HG02623 (cell line): ENCODE results near the gene CDK11B.

ENCODE experiments used
- ATAC-seq: cut with Tn5 transposase; IDR thresholded peaks from one replicate; pipeline ENCODE4 v1.9.1; 2021; ENCODE audit warnings: moderate library complexity; ENCODE audit not compliant: unreplicated experiment

The CDK11B gene

GRCh38 chr1:1628754-1629429 lies 29.9 kb downstream of the CDK11B start:
- ATAC-seq = no peak

DNA sequence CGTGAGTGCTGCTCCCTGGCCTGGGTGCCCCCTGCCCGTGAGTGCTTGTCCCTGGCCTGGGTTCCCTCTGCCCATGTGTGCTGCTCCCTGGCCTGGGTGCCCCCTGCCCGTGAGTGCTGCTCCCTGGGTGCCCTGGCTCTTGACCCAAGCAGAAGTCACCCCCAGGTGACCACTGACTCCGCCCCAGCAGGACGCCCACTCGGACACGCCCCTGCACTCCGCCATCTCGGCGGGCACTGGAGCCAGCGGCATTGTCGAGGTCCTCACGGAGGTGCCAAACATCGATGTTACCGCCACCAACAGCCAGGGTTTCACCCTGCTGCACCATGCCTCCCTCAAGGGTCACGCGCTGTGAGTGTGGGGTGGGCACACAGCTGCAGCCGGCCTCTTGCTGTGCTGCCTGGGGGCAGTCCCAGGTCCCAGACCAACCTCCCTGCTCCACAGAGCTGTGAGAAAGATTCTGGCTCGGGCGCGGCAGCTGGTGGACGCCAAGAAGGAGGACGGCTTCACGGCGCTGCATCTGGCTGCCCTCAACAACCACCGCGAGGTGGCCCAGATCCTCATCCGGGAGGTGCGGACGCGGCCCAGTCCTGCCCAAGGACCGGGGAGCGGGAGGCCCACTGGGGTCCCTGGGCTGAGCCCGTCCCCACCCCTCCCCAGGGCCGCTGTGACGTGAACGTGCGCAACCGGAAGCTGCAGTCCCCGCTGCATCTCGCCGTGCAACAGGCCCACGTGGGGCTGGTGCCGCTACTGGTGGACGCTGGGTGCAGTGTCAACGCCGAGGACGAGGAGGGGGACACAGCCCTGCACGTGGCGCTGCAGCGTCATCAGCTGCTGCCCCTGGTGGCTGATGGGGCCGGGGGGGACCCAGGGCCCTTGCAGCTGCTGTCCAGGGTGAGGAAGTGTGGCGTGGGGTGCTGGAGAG lies 30.7 kb downstream of the CDK11B start:
- no peak for ATAC-seq

- ATAC-seq = no peak
Measured at GRCh38 chr1:1627261-1627828, 31.5 kb downstream of the CDK11B start.

DNA sequence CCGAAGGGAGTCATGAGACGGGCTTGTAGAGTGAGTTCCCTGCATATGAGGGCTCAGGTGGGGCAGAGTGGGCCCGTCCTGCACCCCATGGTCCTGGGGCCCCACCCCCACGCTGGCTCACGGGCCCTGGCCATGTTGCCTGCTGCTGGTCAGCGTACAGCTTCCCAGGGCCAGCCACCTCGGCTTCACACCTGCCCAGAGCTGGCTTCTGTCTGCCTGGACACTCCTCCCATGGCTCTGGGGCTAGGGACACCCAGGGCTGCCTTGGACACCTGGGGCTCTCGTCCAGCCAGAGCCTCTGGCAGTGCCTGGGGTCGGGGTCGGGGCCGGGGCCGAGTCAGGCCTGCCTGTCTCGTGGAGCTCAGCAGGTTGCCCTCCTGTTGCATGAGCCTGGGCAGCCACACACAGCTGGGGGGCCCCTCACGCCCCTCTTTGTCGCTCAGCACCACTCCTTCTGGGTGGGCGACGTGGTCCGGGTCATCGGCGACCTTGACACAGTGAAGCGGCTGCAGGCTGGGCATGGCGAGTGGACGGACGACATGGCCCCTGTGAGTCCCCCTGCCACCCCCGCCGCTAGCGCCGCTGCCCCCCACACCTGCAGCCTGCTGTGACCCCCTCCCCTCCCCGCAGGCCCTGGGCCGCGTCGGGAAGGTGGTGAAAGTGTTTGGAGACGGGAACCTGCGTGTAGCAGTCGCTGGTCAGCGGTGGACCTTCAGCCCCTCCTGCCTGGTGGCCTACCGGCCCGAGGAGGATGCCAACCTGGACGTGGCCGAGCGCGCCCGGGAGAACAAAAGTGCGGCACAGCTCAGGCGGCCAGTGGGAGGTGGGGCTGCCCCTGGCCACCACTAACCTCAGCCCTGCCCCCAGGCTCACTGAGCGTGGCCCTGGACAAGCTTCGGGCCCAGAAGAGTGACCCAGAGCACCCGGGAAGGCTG lies 32.3 kb downstream of the CDK11B start:
- no peak for ATAC-seq

DNA sequence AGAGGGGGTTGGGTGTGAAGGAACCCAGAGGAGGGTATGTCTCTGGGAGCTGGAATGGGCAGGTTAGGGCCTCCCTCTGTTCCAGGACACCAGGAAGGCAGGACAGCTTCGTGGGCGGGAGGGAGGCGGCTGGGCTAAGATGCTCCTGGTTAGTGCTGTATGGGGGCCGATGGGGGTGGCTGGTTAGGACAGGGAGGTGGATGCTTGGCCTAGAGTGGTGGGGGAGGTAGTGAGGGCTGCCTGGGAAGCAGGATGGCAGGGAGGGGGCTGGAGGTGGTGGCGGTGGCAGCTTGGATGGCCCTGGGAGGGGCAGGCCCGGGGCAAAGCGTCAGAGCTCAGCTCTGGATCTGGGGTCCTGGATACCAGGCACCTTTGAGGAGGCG lies 33.0 kb downstream of the CDK11B start:
- ATAC-seq = no peak

DNA sequence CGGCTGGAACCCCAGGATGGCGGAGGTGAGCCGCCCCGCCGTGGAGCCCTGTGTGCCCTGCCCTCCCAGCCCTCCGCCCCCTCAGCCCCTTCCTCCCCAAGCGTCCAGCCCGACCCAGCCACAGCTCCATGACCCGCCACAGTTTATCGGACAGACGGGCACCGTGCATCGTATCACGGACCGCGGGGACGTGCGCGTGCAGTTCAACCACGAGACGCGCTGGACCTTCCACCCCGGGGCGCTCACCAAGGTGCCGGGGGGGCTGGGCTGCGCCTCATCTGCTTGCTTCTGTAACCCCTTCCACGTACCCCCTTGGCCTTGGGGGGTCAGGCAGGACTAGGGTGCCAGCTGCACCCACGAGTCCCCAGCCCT lies 33.4 kb downstream of the CDK11B start:
- no peak for ATAC-seq

DNA sequence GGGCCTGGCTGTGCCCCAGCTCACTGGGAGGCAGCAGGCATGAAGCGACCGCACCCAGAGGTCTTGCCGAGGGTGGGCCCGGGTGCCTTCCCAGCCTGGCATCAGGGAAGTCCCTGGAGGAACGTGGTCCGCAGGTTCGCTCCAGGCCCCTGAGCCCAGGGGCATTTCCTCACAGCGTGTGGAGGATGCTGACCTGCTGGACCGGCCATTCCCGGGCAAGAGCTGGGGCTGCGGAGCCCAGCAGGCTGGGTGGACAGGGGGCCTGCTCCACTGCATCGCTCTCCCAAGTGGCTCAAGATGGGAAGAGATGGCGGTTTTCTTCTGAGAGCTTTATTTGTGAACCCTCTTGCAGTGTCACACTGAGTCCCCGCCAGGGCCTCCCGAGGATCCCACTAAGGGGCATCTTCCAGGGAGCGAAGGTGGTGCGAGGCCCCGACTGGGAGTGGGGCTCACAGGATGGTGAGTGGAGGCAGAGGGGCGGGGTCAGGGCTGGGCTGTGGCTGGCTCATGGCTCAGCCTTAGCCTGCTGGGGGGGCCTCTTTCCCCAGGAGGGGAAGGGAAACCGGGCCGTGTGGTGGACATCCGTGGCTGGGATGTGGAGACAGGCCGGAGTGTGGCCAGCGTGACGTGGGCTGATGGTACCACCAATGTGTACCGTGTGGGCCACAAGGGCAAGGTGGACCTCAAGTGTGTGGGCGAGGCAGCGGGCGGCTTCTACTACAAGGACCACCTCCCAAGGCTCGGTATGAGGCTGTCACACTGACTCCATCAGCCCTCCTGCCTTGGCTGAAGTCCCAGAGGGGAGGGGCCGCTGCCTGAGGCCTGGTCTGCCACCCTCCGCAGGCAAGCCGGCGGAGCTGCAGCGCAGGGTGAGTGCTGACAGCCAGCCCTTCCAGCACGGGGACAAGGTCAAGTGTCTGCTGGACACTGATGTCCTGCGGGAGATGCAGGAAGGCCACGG lies 34.1 kb downstream of the CDK11B start:
- no peak for ATAC-seq

- ATAC-seq = no peak
Measured at GRCh38 chr1:1623631-1624442, 35.0 kb downstream of the CDK11B start.

GRCh38 chr1:1623181-1623630 lies 35.6 kb downstream of the CDK11B start:
- ATAC-seq = no peak

DNA sequence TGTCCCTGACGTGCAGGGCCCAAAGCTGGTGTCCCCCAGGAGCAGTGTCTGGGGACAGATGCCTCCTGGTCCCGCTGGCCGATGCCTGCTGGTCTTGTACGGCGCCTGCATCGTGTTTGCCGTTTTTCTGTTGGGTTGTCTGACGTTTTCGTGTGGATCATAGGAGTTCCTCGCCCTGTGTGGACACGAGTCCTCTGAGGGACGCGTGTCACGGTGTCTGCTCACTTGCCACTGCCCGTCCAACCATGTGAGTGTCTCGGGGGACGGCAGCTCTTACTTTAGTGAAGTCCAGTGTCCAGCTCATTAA lies 36.1 kb downstream of the CDK11B start:
- ATAC-seq = no peak

DNA sequence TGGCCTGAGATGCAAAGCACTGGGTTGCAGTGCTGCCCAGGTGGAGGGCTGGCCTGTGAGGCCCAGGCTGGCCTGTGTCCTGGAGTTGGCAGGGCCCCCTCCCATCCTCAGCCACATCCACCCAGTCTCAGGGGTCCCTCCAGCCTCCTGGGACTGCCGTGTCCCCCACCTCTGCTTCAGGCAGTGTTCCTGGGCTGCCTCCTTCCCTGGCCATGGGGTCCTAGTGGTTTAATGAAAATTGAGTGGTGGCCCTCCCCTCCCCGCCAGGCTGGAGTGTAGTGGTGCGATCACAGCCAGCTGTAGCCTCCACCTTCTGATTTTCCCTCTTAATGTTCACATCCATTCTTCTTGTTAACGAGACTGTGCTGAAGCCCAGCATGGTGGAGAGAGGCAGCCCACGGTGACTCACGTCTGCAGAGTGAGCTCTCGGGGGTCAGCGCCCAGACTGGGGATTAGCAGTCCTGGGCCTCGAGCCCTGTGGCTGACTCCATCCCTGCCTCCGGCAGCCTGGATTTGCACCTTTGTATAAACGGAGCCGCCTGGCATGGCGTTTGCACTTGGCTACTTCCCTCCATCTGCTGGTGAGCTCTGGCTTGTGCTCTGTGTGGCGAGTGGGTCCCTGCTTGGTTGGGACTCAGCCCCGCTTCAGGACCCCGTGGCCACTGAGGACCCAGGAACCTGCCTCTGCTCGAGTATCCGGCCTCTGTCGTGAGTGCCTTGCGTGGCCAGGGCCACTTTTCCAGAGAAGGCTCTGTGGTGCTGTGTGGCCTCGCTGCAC lies 36.6 kb downstream of the CDK11B start:
- ATAC-seq = no peak

GRCh38 chr1:1621173-1622009 lies 37.4 kb downstream of the CDK11B start:
- ATAC-seq = no peak

- ATAC-seq = no peak
Measured at GRCh38 chr1:1620433-1621139, 38.2 kb downstream of the CDK11B start.

DNA sequence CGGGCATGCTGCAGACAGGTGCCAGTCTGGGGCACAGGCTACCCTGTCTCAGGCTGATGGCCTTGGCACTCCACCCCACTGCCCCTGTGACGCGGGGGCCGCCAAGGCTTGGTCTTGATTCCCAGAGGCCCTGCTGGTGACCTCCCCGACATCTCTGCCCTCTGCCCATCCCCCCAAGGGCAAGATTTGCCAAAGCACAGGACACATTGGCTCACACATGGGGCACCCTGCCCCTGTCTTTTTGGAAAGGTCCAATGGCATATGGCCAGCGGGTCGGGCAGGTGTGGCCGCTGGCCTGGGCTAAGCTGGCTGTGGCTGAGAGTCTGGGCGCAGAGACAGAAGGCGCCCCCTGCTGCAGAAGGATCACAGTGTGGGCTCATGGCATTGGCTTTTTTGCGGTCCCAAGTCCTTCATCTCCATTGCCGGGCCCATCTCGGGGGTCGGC lies 38.9 kb downstream of the CDK11B start:
- ATAC-seq = no peak

- ATAC-seq = no peak
Measured at GRCh38 chr1:1618396-1619068, 40.3 kb downstream of the CDK11B start.

GRCh38 chr1:1617925-1618324 lies 40.9 kb downstream of the CDK11B start:
- no peak for ATAC-seq
